GM12878 (cell line): ENCODE results near the gene JOSD2. TPM values are rescaled to one million over a fixed set of nuclear protein-coding genes. Genes with fewer than 3 reads are reported as not detected.

Source experiments
- ATAC-seq: fragments of 200-7000 bp; cut with Tn5 transposase; 3 replicates; pipeline ENCODE4 v1.9.1; 2020; ENCODE audit warnings: mild to moderate bottlenecking, moderate library complexity
- BruUV-seq: library from RNA; stranded (reverse); fragments of 400-500 nt; replicated peaks from 2 replicates; lab custom pipeline; 2021; lab: Mats Ljungman, UMichigan
- CTCF ChIA-PET: fragments of 300-600 bp; sonication (Branson Sonifier 250); formaldehyde crosslinking; extraction: SDS; loops from one replicate; lab custom pipeline; 2021; ENCODE audit warnings: inconsistent platforms; lab: Yijun Ruan, JAX
- POLR2A ChIA-PET: fragments of 350-600 bp; formaldehyde crosslinking; extraction: SDS; loops from one replicate; lab custom pipeline; 2021; ENCODE audit warnings: inconsistent platforms; lab: Charles Lee
- RAD21 ChIA-PET: fragments of 300-600 bp; sonication (Branson Sonifier 250); formaldehyde crosslinking; loops from one replicate; lab custom pipeline; 2023; ENCODE audit warnings: antibody characterized with exemption; ENCODE audit not compliant: unreplicated experiment; lab: Charles Lee
- SMC1A ChIA-PET: fragments of 300-600 bp; sonication (Branson Sonifier 250); formaldehyde crosslinking; loops from one replicate; lab custom pipeline; 2023; ENCODE audit not compliant: unreplicated experiment, uncharacterized antibody; lab: Charles Lee
- DNase-seq: peaks from one replicate; pipeline ENCODE4 v3.0.0-alpha.2; 2011; ENCODE audit warnings: low read depth, low spot score
- FAIRE-seq: peaks from 3 replicates; lab custom pipeline; 2011; peaks lifted over from hg19 to GRCh38; lab: Jason Lieb, UNC
- H2AFZ ChIP-seq: 2 replicates; pipeline ENCODE4 v1.6.0; 2011; ENCODE audit warnings: low read depth, low read length, control low read depth; ENCODE audit not compliant: control insufficient read depth
- H3K27ac ChIP-seq: 2 replicates; pipeline ENCODE4 v1.5.1; 2011; ENCODE audit warnings: control low read depth; ENCODE audit not compliant: control insufficient read depth, insufficient read depth
- H3K27me3 ChIP-seq, 2 experiments: replicated peaks in 1 of 2; 2 replicates each; pipeline versions ENCODE4 v1.6.0 to v1.6.1; 2011; ENCODE audit warnings: low read length in 1 of 2; ENCODE audit not compliant: control insufficient read depth in 2 of 2, insufficient read depth in 2 of 2
- H3K36me3 ChIP-seq, 2 experiments: 2 replicates each; pipeline ENCODE4 v1.5.1; 2011; ENCODE audit warnings: low read length in 1 of 2; ENCODE audit not compliant: control insufficient read depth in 2 of 2, insufficient read depth in 2 of 2
- H3K4me1 ChIP-seq: 2 replicates; pipeline ENCODE4 v1.6.1; 2011; ENCODE audit warnings: mild to moderate bottlenecking, low read length, moderate library complexity, mixed read lengths; ENCODE audit not compliant: control insufficient read depth, insufficient read depth
- H3K4me2 ChIP-seq: 2 replicates; pipeline ENCODE4 v1.6.0; 2011; ENCODE audit warnings: control low read depth; ENCODE audit not compliant: control insufficient read depth, insufficient read depth
- H3K4me3 ChIP-seq: fragments of 200-600 bp; sonication (generic); 2 replicates; pipeline ENCODE4 v1.5.1; 2016
- H3K79me2 ChIP-seq: 2 replicates; pipeline ENCODE4 v1.6.0; 2011; ENCODE audit warnings: low read length; ENCODE audit not compliant: control insufficient read depth, insufficient read depth
- H3K9ac ChIP-seq: 2 replicates; pipeline ENCODE4 v1.8.0; 2011; ENCODE audit warnings: low read length, control low read depth, mixed read lengths; ENCODE audit not compliant: control insufficient read depth, insufficient read depth
- H3K9me3 ChIP-seq: replicated peaks from 3 replicates; pipeline ENCODE4 v1.5.1; 2011; ENCODE audit warnings: mild to moderate bottlenecking, low read length; ENCODE audit not compliant: control insufficient read depth, insufficient read depth
- H4K20me1 ChIP-seq: 2 replicates; pipeline ENCODE4 v1.6.0; 2011; ENCODE audit not compliant: control insufficient read depth, insufficient read depth
- BRCA1 ChIP-seq: IDR thresholded peaks from 2 replicates; pipeline ENCODE4 v1.6.1; 2011; ENCODE audit warnings: low read depth, low read length, improper control_type of control experiment
- CBX3 ChIP-seq: fragments of 200-600 bp; sonication (generic); IDR thresholded peaks from 2 replicates; pipeline ENCODE4 v1.6.1; 2016; ENCODE audit warnings: low read depth, borderline replicate concordance
- DPF2 ChIP-seq: fragments of 450-650 bp; IDR thresholded peaks from 2 replicates; pipeline ENCODE4 v1.6.1; 2017; ENCODE audit warnings: mild to moderate bottlenecking
- FOS ChIP-seq: IDR thresholded peaks from 3 replicates; pipeline ENCODE4 v1.6.1; 2011; ENCODE audit warnings: borderline replicate concordance; ENCODE audit not compliant: insufficient read length; ENCODE audit errors: extremely low read depth
- FOXM1 ChIP-seq: IDR thresholded peaks from 2 replicates; pipeline ENCODE4 v1.6.1; 2012; ENCODE audit warnings: low read depth, mild to moderate bottlenecking, inconsistent platforms, low read length, moderate library complexity
- MEF2A ChIP-seq: IDR thresholded peaks from 2 replicates; pipeline ENCODE4 v1.6.1; 2011; ENCODE audit warnings: low read depth, mild to moderate bottlenecking, low read length, moderate library complexity; ENCODE audit not compliant: insufficient read depth
- MXI1 ChIP-seq: fragments of 150-350 bp; IDR thresholded peaks from 2 replicates; pipeline ENCODE4 v1.6.1; 2011; ENCODE audit warnings: low read depth, mild to moderate bottlenecking, inconsistent platforms, low read length, improper control_type of control experiment
- PAX8 ChIP-seq: fragments of 450-650 bp; IDR thresholded peaks from 2 replicates; pipeline ENCODE4 v1.6.1; 2017; ENCODE audit warnings: mild to moderate bottlenecking, moderate library complexity
- PML ChIP-seq: IDR thresholded peaks from 2 replicates; pipeline ENCODE4 v1.6.1; 2012; ENCODE audit warnings: low read length, inconsistent platforms
- PRDM15 ChIP-seq: fragments of 450-650 bp; formaldehyde crosslinking; IDR thresholded peaks from 2 replicates; pipeline ENCODE4 v1.4.0; 2020; ENCODE audit warnings: mild to moderate bottlenecking, moderate library complexity
- RB1 ChIP-seq: fragments of 450-650 bp; formaldehyde crosslinking; IDR thresholded peaks from 2 replicates; pipeline ENCODE4 v1.6.1; 2017; ENCODE audit warnings: mild to moderate bottlenecking, borderline replicate concordance
- SUZ12 ChIP-seq: fragments of 200-600 bp; sonication (generic); IDR thresholded peaks from one replicate; pipeline ENCODE4 v1.6.1; 2018; ENCODE audit warnings: antibody characterized with exemption, mild to moderate bottlenecking; ENCODE audit not compliant: unreplicated experiment
- TCF12 ChIP-seq: IDR thresholded peaks from 2 replicates; pipeline ENCODE4 v1.6.1; 2011; ENCODE audit warnings: low read depth, mild to moderate bottlenecking, low read length
- ZNF217 ChIP-seq: fragments of 450-650 bp; IDR thresholded peaks from 2 replicates; pipeline ENCODE4 v1.6.1; 2017; ENCODE audit warnings: antibody characterized with exemption, mild to moderate bottlenecking
- ZSCAN29 ChIP-seq: fragments of 450-650 bp; IDR thresholded peaks from 2 replicates; pipeline ENCODE4 v1.6.1; 2017; ENCODE audit warnings: mild to moderate bottlenecking, moderate library complexity
- WGBS: methylation state at CpG from one replicate; pipeline ENCODE4 v1.1.6; 2016; ENCODE audit warnings: low lambda C conversion rate; ENCODE audit not compliant: insufficient replicate concordance, insufficient coverage; ENCODE audit errors: missing lambda C conversion rate; 5-methylcytosine and 5-hydroxymethylcytosine counted together
- in situ Hi-C: fragments of 300-500 bp; cut with MboI; formaldehyde crosslinking; loops from 9 replicates; pipeline ENCODE4 v1.14.3; 2018; ENCODE audit warnings: mixed read lengths
- intact Hi-C: fragments of 100-400 bp; cut with micrococcal nuclease; formaldehyde crosslinking; loops from one replicate; pipeline ENCODE4 v1.14.2; 2022; ENCODE audit not compliant: unreplicated experiment
- polyA plus RNA-seq, 11 experiments: library from polyadenylated mRNA; depleted of rRNA in 4 of 11; unstranded in 6 of 11; stranded (reverse) in 5 of 11; fragments of >200 nt; fragmentation: Nextera tagmentation in 4 of 11; fragmentation: Illumina TruSeq in 1 of 11; extraction: Ambion mirVana in 4 of 11; extraction: Trizol in 1 of 11; gene quantifications; 1 replicate in 1 of 11; 2 replicates in 10 of 11; pipeline versions ENCODE4 v1.2.1 to v1.2.3, GENCODE V29; 2011 to 2016; ENCODE audit warnings: inconsistent platforms in 2 of 11, missing spikeins in 2 of 11, low read depth in 1 of 11
- total RNA-seq, 4 experiments: library from RNA; depleted of rRNA in 3 of 4; stranded (reverse); fragments of >200 nt in 3 of 4; fragmentation: Illumina TruSeq in 1 of 4; extraction: Trizol in 1 of 4; gene quantifications; 2 replicates each; pipeline versions ENCODE4 v1.2.1 to v1.2.3, GENCODE V29; 2013 to 2021

JOSD2 gene
- total and polyA plus RNA-seq, 10 of the 15 experiments (the other 5 are each of a cell fraction or from before 2014, with no cell fraction given) = 0.91 to 26.7 (median 13.0) TPM

- BruUV-seq = no TSS peak
- FAIRE-seq (no peak), DNase-seq (no peak), ATAC-seq (no peak)
- no peak overlapping the region for H3K4me2 ChIP-seq
- ChIA-PET POLR2A (no interaction called here), CTCF (no interaction called here), RAD21 (no interaction called here), SMC1A (no interaction called here)
- H3K9ac ChIP-seq = no peak overlapping the region
- TF ChIP-seq BRCA1 = no peak
- TF ChIP-seq ZSCAN29 = no peak
- no peak for TF ChIP-seq MEF2A
- no peak for TF ChIP-seq SUZ12
- no peak for TF ChIP-seq PML
- TF ChIP-seq PAX8 = no peak
- TF ChIP-seq PRDM15 (CRISPR knock-in tag) = no peak
- no peak for TF ChIP-seq TCF12
- no peak for TF ChIP-seq MXI1
- TF ChIP-seq FOXM1 = no peak
- TF ChIP-seq FOS = no peak
- TF ChIP-seq RB1 = no peak
- no peak for TF ChIP-seq DPF2
- no peak for TF ChIP-seq CBX3
- no peak for TF ChIP-seq ZNF217
- H2AFZ ChIP-seq = no peak overlapping the region
- in situ Hi-C loops = no loop called here
- H4K20me1 ChIP-seq = no peaks in the 10 kb centered on the region
- no peak overlapping the region for H3K27ac ChIP-seq
- no peaks in the 10 kb centered on the region for H3K27me3 ChIP-seq
- H3K4me3 ChIP-seq = no peak overlapping the region
- H3K79me2 ChIP-seq = no peaks in the 10 kb centered on the region
- H3K4me1 ChIP-seq = no peaks in the 10 kb centered on the region
- H3K36me3 ChIP-seq = no peaks in the 10 kb centered on the region
- no peaks in the 10 kb centered on the region for H3K9me3 ChIP-seq
- WGBS = 47% methylated on average over 10 of the region's 12 CpGs
- intact Hi-C loops = no loop called here
Observed at GRCh38 chr19:50516456-50516855, 5.5 kb upstream of the JOSD2 start.
